Hematopoietic multipotent progenitor cell (in vitro differentiated cells): Measurements from ENCODE around the gene PRDM11. TPM values are rescaled to one million over a fixed set of nuclear protein-coding genes. Genes with fewer than 3 reads are reported as not detected.

ENCODE experiments used
- DNase-seq, 3 donors: peaks; one replicate each; pipeline ENCODE4 v3.0.0-alpha.2; 2011 to 2015; ENCODE audit warnings: low read depth in 2 of 3, low spot score in 2 of 3
- total RNA-seq: library from RNA; depleted of rRNA; stranded (reverse); fragments of >200 nt; gene quantifications from one replicate; pipeline ENCODE4 v1.2.3, GENCODE V29; 2012

The PRDM11 gene
- total RNA-seq, 1 donor, result 18.0 TPM

DNA sequence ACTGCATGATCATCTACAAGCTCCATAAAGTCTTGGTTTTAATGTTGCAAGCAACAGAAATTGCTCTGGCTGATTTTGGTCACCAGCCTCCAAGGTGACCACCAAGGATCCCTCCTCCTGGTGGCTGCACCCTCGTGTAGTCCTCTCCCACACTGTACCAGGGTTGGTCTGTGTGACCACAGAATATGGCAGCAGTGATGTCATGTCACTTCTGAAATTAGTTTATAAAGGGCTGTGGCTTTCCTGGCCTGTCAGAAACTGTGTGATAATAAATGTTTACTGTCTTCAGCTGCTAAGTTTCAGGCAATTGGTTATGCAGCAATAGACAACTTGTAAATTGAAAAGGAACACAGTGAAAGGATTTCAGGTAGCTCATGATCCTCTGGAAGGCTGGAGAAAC, 5.3 kb upstream of the PRDM11 start:
- peak in 1 of 3 donors; percentile 36 for DNase-seq

DNA sequence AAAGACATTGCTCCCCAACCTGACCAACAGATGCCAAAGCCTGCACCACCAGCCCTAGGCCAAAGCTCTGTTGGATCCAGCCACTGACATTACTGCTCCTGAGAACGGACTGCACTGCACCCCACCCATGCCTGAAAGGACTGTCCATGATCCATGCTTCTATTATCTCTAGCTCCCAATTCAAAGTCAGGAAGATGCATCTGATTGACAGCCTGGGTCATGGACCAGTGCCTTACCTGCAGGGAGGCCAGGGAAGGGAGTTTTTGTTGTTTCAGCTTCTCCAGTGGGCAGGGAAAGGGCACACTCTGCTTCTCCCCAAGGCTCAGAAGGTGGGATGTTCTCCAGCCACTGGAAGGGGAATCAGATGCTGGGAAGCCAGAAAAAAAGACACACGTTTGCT, 4.8 kb upstream of the PRDM11 start:
- DNase-seq, result no peak

DNA sequence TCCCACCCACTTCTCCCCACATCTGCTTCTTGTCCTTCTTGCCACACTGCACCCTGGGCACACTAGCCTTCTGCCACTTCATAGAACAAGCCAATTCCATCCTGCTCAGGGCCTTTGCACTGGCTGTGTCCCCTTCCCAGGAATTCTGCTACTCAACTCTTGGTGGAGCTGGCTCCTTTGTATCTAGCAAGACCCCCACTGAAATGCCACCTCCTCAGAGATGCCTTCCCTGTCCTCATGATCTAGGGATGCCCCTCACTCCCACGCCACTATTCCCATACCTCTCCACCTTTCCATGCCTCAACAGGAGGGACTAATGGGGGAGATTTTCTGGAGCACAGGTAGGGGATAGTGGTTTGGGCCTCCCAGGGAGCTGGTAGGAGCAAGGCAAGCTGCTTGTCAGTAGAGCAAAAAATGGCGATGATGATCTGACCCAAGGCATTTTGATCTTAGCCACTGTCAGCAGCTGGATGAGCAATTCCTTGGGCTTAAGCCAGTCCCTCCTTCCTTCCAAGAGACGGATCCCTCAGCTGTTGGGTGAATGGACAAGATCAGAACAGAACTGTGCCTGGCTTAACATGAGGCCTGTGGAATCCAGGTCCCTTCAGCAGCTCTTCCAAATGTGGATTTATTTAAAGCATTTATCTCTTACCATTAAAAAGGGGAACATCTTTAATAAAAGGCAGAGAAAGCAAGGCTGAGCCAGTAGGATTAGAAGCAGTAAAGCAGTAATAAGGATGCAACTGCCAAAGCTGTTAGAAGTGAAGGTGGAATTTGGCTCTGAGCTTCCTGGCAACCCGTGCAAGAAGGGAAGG, 4.0 kb upstream of the PRDM11 start:
- no peak for DNase-seq

DNA sequence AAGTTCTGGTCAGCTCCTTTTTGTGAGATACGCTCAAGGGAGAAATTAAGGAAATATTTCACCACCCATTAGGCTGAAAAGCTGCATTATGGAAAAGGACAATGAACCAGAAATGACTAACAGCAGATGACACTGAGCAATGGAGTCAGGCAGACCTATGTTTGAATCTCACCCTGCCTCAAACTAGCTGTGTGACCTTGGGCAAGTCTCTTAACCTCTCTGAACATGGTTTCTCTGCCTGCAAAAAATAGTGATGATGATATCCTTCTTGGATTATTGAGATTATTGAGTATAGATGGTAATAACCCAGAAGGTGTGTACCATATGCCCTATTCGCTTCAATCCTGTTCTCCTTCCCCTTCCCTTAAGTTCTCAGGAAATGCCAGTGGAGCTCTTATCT, 2.9 kb upstream of the PRDM11 start:
- DNase-seq, result no peak

DNA sequence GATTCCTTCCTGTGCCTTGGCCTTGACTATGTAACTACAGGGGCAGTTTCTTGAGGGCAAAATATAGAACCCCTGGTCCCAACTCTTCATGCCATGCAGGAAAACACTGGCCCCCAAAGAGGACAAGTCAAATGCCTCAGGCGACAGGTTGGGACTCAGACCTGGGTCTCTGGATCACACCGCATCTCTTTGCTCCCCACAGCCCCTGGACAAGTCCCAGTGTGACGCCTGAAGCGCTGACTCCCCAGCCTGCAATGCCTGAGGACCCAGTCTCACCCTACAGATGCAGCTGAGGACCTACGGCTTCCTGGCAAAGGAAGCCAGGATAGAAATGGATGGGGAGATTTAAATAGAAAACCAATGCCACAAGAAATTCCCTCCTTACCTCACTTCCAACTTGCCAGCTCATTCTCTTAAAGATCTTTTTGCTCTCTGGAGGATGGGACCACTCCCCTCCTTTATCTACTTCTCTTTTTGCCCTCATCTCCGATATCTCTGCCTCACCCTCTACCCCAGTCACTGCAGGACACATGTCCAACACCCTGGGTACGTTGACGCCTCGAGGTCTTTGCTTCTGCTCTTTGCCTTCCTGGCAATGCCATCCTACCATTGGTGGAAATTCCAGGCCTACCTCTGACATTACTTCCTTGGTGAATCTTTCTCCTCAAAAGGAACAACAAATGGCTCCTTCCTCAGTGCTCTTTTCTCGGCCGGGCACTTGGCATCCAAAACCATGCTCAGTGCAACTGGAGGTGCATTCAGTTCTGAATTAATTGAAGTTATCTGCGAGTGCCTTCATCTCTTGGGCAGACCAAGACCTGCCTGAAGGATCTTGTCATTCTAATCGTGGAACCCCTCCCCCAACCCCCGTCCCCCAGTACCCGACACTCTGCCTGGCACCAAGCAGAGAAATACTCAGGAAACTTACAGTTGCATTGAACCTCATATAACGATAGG, 2.0 kb upstream of the PRDM11 start:
- DNase-seq, result no peak

DNA sequence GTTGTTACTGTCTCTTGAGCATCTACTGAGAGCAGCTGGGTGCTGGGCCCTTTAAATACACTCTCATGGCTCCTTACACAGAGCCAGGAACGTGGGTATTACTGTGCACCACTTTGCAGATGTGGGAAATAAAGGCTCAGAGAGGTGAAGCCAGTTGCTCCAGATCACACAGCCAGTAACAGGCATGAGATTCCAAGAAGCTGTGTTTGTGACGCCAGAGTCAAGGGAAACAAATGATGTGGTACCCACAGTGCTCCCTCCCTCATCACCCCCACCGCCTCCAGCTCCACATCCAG, 1.4 kb upstream of the PRDM11 start:
- no peak for DNase-seq

DNA sequence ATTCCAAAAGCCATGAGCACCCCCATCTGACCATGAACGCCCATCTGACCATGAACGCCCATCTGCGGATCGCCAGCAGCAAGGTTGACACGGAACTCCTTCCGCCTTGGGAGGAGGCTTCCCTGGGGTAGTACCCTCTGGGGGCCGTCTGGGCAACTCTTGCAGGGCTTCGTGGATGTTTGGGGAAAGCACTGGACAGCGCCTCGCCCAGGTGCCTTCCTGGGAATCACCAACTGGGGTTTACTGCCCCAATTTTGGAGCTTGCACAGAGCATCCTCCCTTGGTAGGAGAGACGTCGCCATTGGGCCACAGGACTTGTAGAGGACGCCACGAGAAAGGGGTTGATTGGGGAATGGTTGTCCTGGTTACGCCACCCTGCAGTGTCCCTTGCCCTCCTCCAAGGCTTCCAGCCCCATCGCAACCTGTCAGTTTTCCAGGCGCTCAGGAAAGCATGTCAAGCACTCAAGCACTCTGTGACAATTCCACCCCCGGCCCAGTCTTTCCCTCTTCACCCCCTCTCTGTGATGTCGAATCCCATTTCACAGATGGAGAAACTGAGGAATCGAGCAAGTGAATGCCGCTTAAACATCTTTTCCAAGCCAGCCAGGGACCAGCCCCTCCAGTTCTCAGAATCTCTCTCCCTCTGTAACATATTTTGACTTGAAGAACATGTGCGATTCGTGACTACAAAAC, 914 bp upstream of the PRDM11 start:
- DNase-seq, result no peak

DNA sequence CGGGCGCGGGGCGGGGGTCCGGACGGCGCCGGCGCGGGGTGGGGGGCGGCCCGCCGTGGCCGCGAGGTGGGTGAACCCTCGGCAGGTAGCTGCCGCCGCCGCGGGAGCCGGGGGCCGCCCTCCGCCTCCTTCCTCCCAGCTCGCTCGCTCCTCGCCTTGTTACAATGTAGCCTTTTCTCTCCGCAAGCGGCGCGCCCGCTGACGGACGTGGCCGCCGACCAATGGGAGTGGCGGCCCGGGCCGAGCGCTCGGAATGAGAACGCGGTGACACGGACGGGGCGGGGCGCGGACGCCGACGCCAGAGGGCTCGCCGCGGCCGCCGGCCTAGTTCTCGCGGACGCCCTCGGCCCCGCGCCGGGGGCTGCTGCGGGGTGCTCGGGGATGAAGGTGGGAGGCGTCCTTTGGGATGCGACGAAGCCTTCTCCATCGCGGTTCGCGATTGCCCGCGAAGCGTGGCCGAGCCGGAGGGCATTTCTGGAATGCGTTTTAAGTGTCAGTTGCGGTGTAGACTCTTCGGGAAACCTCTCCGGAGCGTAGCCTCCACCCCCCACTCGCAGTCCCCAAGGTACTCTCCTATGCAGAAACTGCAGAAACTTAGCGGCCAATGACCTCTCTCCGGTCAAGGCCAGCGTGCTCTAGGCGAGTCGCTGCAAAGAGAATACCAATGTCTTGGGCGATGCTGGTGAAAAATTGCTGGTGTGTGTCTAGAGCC, 734 bp downstream of the PRDM11 start:
- DNase-seq, result peak; percentile 86 to 96 (median 95)

DNA sequence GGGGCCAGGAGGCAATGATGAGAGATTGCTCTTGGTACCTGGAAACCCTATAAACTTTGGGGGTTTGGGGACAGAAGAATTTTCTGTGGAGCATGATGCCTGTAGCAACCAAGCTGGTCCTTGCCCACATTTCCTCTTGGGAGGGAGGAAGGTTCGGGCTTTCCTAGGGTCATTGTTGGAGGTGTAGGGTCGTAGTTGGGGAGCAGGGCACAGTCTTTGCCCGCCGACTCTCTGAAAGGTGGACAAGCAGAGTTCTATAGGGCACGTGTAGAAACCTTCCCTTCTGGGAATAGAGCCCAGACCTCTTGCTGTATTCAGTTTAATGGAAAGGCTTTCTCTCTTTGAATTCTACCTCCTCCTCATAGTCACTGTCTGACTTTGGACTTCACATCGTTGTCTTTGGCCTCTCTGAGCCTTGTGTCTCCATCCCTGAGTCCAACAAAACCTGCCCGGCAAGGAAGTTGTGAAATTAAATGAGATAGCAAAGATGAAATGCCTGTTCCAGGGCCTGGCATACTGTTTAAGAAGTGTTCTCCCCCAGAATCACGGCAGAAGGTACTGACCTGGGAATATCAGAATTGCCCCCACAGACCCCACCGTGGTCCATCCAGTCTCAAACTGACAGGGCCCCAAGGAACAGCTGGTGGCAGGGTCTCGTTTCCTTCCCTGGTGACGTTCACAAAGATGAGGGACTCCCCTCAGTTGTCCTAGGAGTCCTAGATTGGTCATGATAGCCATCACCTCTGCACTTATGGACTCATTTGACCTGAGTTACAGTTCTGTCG, 1.6 kb downstream of the PRDM11 start:
- no peak for DNase-seq

DNA sequence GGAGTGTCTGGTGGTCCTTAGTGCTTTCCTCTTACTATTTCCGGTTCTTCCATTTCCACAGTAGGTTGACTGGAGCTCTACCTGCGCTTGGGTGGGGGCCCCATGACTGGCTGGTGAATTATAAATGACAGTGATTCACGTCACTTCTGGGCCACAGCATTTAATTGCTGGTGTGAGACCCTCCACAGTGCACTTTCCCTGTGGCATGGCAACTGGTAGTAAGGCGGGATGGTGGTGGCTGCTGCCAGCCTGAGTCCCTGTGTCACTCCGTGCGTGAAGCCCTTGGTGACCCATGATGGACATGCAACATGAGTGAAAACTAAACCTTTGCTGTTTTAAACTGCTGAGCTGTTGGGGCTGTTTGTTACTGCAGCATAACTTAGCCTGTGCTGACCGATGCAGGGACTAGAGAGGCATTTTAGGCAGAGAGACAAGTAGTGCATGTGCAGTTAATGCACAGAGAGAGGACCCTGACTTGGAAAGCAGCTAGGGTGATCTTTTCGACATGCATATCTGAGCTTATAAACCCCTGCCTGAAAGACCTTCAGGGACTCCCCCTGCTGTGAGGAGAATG, 3.1 kb downstream of the PRDM11 start:
- DNase-seq, result no peak

DNA sequence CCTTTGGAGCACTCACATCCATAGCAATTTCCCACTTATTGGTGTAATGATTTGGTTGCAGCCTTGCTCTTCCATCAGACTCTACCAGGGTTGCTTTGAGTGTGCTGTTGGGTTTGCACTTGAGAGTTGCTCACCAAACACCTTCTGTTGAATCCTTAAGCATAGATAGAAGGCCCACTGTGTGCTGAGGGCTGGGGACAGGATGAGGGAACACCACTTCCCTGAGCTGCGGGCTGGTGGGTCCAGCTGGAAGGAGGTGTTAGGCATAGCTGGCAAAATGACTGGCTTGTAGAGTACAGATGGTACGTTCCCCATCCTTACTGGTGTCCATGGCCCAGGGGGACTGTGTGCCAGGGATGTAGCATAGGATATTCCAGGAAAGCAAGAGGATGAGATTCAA, 3.9 kb downstream of the PRDM11 start:
- no peak for DNase-seq

DNA sequence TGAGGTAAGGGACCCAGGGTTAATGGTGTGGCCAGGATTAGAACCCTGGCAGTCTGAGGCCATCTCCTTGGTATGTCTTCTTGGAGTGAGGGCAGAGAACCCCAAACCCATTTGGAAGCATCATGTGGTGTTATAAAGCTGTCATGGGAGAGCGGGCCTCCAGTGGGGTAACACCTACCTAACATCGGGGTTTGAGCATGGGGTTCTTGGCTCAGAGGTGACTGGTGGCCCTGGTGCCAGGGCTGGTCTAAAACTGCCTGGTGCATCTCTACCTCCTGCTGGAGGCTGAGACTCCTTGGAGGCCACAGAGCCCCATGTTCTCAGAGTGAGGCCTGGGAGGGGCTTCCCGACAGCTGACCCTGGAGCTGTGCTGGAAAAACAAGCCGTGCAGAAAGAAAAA, 4.5 kb downstream of the PRDM11 start:
- DNase-seq, result no peak

DNA sequence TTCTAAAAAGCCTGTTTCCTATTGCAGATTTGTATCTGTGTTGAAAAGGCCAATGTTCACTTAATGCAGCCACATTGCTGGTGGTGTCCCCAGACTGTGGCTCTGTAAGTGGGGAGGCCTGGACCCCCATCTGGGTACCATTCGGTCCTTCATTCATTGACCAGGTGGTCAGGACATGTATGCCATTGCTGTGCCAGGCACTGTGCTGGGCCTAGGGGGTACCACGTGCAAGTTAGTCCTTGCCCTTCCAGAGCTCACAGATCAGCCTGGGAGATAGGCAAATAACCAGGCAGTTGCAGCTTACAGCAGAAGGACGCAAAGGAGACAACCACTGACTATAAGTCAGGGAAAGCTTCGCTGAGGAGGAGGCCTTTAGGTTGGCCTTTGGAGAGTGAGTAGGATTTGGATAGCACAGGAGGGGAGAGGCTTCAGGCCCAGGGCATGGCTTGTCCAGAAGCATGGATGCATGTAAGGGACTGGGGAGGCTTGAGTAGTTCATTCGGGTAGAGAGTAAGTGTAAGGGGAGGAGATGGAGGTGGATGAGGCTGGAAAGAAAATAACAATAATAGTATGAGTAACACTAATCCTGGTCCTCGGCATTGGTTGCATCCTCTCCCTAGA, 5.0 kb downstream of the PRDM11 start:
- no peak for DNase-seq

DNA sequence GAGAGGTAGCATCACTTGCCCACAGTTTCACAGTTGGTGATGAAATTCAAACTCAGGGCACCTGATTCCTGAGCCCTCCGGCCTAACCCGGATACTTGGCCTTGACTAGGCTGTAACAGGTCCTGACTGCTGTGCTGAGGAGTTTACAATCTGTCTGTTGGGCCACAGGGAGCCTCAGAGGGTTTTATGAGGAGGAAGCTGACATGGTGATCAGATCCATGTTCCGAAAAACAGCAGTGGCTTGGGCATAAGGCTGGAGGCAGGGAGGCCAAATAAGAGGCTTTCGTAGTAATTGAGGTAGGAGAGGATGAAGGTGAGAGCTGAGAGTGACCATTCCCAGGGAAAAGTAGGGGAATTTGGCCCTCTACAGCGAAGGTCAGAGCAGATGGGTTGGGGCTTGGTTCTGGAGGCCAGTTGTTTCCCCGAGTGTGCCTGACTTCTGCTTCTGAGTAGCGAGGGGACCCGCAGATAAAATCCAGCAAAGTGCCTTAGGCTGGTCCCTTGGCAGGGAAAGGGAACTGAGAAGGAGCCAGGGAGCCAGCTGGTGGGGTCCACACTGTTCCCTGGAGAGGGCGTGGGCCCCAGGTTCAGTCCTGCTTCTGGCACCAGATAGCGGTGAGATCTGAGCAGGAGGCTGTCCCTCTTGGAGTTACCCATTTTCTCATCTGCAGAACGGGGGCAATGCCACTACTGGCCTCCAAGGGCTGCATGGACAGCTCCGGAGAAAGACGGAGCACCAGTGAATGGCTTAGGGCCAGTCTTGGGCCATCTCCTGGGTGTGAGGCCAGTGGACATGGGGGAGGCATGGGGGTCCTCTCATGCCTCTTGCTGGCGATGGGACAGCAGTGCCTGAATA, 6.5 kb downstream of the PRDM11 start:
- DNase-seq, result no peak

DNA sequence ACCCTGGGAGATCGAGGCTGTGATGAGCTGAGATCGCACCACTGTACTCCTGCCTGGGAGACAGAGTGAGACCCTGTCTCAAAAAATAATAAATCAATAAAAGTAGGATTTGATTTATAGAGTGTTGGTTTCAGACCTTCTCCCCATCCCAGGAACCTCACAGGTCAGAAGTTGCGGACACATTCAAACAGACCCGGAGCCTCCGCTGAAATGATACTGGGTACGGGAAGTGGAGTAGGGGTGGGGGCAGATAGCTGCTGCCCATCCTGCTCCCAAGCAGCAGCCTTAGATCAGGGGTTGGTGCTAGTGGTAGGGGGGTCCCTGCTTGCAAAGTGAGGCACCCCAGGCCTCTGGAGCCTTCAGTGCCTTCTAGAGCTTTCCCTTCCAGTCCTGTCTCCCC, 7.8 kb downstream of the PRDM11 start:
- no peak for DNase-seq

DNA sequence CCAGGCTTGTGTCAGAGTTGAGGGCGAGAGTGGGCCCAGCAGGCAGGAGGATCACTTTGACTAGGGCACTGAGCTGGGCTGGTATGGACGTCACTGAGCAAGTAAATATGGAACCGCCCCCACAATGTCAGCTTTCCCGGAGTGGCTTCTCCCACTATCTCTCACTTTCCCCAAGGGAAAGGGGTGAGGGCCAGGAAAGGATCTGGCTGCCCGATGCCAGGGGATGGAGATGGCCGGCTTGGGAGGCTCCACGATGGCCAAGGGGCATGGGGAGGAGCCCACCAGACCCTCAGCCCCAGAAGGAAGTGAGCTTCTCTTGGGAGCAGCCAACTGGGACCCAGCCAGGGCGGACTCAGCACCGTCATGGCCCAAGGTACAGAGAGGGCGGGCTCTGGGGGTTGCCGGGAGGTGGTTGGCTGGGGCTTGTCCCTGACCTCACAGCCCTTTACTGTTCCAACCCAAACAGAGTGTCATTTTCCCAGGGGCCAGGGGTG, 8.7 kb downstream of the PRDM11 start:
- no peak for DNase-seq

DNA sequence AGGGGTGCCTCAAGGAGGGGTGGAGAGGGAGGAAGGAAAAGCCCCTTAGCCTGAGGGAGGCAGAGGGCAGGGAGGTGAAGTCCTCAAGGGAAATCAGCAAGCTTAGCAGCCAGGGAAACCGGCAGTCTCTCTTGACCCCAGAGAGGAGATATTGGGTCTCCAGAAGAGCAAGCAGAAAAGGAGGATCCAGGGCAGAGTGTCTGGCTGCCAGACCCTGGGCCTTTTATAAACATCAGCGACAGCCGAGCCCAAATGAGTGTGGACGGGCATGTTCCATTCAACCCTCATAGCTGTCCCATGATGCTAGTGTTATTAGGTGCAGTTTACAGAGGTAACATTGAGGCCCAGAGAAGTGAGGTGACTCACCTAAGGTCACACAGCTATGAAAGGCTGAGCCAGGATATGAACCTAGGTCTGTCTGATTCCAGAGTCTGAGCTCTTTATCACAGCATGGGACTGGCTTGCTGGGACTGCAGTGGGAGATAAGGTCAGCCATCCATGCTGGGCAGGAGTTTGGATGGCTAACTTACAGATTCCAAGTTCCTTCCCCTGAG, 9.3 kb downstream of the PRDM11 start:
- no peak for DNase-seq

DNA sequence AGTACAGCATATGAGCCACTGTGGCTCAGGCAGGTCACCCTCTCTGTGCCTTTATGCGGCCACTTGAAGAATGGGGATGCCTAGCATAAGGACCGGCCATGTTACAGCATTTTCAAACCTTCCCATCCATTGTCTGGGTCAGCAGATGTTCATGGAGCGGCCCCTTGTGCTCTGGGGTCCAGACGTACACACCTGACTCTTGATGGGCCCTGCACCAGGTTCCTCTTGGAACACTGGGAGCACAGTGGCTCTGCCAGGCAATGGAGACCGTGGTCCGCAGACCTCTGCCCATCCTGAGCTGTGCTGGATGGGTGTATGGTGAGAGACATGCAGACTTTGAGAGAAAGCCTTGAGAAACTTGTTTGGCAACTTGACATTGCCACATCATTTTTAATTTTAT, 9.8 kb downstream of the PRDM11 start:
- DNase-seq, result no peak
